Activated T-cell treated with anti-CD3 and anti-CD28 coated beads, Interleukin-2, amount 50 U/mL, for 48 hours (primary cell): ENCODE data around the gene PAN3.
"Not testable (repeated sequence)": the region's sequence is repeated elsewhere in the genome, so short reads cannot be mapped to it uniquely, and the experiment has no call there.

Source experiments
- DNase-seq, 2 experiments: peaks; one replicate each; pipeline ENCODE4 v3.0.0-alpha.2; 2020

The PAN3 gene

DNA sequence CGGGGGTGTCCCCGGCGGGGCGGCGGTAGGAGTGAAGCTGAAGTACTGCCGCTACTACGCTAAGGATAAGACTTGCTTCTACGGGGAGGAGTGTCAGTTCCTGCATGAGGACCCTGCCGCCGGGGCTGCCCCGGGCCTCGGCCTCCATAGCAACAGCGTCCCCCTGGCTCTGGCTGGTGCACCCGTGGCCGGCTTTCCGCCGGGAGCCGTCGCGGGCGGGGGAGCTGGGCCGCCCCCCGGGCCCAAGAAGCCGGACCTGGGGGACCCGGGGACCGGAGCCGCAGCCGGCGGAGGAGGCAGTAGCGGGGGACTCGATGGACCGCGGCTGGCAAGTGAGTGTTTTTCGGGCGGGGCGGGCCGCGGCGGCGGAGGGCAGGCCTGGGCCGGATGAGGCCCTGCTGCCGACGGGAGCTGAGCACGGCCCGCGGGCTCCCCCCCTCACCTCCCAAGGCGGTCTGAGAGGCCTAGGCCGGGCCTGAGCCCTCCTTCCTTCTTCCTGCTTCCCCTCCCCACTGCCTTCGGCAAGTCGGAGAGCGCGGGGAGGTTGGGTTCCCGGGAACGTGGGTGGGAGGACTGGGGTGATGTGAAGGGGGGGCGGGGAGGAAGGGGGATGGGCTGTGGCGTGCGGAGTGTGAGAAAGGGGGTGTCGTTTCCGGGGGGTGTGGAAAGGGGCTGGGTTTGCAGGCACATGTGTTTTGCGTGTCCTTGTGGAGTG is 568 bp downstream of the PAN3 start:
- DNase-seq = peak; percentile 90

- no peak for DNase-seq
Measured at GRCh38 chr13:28140433-28141125, 2.2 kb downstream of the PAN3 start.

DNA sequence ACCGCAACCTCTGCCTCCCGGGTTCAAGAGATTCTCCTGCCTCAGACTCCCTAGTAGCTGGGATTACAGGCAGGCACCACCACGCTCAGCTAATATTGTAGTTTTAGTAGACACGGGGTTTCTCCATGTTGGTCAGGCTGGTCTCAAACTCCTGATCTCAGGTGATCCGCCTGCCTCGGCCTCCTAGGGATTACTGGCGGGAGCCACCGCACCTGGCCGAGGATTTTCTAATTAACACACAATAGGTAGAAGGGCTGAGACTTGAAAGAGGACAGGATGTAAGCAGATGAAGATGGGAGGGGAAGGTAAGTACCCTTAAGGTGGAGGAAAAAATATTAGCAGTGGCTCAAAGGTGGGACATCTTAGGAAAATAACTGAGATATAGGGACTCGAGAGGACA is 3.2 kb downstream of the PAN3 start:
- DNase-seq = not testable (repeated sequence)

DNA sequence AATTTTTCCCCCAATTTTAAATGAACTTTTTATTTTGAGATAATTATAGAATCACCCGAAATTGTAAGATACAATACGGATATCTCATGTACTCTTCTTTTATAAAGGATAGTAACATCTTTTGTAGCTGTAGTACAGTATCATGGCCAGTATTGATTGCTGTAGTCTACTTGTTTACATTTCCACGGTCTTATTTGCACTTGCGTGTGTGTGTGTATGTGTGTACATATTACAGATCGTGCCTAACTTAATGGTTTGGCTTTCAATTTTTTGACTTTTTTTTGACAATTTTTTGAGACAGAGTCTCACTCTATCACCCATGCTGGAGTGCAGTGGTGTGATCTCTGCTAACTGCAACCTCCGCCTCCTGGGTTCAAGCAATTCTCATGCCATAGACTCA is 6.7 kb downstream of the PAN3 start:
- DNase-seq = no peak

DNA sequence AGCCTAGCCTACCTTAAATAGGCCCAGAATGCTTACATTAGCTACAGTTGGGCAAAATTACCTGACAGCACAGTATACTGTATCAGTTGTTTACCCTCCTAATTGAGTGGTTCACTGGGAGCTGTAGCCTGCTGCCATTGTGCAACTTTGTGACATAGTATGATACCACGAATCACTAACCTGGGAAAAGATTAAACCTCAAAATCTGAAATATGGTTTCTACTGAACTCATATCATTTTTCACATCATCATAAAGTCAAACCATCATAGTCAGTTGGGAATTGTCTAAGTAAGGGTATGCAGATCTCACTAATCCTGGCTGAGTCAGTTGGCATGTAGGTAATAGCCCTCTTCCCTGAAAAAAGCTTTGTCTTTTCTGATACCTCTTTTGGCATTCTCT is 9.2 kb downstream of the PAN3 start:
- no peak for DNase-seq

- no peak for DNase-seq
Measured at GRCh38 chr13:28159057-28159456, 20.7 kb downstream of the PAN3 start.

- no peak for DNase-seq
Measured at GRCh38 chr13:28161370-28161769, 23.0 kb downstream of the PAN3 start.

- no peak for DNase-seq
Measured at GRCh38 chr13:28163587-28163986, 25.2 kb downstream of the PAN3 start.

GRCh38 chr13:28166257-28166656 is 27.9 kb downstream of the PAN3 start:
- no peak for DNase-seq

DNA sequence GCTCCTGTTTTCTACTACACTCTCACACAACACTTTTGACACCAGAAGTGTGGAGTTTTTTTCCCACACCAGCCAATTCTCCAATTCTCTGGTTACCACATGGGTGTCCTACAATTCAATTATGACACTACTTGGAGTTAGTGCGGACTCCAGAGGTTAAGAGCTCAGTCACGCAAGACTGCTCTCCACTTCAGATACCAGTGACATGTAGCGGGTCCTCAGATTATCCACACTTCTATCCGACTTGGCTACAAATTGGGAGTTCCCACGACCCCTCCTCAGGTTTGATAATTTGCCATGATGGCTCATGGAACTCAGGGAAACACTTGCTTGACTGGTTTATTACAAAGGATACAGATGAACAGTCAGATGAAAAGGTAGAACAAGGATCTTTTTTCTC is 32.9 kb downstream of the PAN3 start:
- DNase-seq = no peak

DNA sequence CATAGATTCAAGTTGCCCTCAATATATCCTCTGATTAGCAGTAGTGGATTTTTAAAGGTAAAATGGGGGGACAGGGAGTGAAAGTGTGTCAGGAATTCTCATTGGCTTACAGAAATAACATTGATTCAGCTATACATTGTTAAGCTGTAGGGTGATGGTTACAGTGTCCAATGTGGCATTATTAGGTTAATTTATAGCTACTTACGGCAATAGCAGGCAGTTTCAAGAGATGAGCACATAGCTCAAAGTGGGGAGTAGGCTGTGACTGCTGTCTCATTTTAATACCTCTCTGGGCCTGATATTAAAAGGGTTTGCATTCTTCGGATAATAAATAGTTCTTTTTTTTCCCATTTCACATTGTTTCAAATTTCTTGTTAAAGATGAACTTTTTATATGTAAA is 34.6 kb downstream of the PAN3 start:
- DNase-seq = no peak

- DNase-seq = no peak
Measured at GRCh38 chr13:28173793-28174192, 35.4 kb downstream of the PAN3 start.

- no peak for DNase-seq
Measured at GRCh38 chr13:28177327-28177726, 39.0 kb downstream of the PAN3 start.

DNA sequence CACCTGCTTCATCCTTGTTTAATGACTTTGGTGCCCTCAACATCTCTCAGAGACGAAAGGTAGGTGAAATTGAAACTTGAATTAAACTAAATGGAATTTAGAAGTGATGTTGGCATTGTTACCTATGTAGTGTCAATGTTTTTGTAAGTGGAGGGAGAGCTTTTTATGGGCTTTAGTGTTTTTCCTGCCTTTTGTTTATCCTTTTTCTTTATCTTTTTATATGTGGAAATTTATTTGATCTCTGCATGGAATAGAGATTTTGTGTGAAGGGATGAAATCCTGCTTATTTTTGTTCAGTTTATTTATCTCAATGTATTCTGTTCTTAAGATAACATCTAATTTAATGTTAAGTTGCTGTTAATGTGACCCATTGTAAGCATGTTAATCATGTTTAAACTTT is 39.5 kb downstream of the PAN3 start:
- no peak for DNase-seq

- no peak for DNase-seq
Measured at GRCh38 chr13:28179974-28180373, 41.6 kb downstream of the PAN3 start.

- no peak for DNase-seq
Measured at GRCh38 chr13:28181413-28181812, 43.1 kb downstream of the PAN3 start.

DNA sequence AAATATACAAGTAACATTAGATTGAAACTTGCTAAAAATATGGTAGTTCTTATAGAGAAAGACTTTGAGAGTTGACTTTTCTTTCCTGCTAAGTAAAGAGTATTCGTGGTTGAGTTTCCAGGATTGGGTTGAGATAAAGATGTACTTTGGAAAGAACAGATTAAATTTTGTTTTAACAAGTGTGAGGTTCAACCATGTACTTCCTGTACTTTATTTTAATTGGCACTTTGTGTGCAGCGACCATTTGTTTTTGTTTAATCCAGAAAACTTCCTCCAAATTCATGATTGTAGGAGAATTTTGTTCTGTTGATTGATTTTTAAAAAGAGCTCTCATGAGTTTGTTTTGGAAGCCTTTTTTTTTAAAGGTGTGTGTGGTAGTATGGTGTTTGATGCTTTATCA is 46.9 kb downstream of the PAN3 start:
- no peak for DNase-seq

DNA sequence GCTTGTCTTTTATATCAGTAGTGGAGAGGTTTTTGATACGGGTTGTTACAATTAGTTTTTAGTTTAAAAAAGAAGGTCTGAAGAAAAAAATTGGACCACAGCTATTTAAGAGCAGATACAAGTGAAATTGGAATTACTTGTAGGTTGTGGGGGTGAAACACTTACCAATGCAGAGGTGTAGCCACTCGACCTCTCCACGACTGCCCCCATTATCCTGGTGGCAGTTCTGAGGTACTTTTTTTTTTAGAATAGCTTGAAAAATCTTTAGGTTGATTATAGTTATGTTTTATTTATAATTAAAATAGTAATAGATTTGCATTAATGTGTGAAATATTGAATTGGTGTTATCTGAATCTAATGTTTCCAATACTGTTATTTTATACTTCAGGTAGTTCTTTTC is 60.7 kb downstream of the PAN3 start:
- DNase-seq = no peak

DNA sequence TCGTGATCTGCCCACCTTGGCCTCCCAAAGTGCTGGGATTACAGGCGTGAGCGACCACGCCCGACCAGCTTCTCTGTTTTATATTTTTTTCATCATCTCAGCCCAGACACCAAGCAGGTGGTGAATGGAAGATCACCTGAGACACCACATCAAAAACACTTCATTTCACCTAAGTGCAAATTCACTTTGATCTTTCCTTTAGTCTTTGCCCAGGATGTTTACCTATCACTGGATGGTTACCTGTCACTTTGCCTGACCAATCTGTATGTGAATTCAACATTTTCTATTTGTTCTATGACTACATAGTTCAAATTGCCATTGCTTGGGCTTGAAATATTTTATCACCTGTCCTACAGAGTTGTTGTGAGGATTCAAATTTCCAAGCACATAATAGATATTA is 65.7 kb downstream of the PAN3 start:
- no peak for DNase-seq

DNA sequence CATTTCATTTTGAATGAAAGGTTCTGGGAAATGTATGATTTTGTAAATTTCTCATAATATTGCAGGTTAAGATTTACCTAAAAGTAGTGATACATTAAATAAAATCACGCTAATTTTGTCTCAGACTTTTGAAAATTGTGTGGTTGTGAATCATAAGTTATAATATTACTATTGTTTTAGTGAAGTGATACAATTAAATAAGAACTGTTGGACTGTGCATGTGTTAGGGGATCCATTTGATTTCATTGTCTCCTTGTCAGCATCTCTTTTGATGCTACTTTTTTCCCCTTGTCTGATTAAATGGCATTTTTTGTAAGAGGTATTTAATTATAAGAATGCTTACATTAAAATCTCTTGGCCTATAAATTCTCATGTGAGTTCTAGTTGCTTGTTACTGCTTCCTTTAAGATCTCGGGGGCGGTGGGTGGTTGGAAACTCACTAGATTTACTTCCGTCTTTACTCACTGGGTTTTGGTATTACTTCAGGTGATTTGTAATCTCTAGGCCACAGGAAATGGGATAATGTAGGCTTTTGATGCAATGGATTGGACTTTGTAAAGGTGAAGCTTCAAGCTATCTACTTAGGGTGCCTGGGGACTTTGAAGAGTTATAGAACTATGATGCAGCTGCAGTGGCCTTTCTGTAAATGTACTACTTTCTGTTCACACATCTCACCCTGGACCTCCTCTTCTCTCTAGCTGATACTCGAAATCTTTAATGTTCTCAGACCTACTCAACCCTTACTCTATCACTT is 66.5 kb downstream of the PAN3 start:
- peak; percentile 75 for DNase-seq

DNA sequence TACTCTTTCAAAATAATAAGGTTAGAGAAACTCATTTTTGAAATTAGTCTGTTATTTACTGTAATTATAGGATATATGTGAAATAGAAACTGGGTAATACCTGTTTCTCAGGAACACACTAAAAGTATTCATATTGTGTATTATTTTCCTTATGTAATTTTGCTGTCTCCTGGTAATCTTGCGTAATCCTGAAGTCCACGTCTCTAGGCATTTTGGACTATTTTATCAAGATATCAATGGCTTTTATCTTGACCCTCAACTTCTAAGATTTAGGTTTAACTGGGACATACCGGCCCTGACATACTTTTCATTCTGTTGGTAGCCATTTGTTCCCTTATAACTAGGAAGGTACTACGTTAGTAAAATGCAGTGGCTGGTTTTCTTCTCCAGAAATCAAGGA is 80.3 kb downstream of the PAN3 start:
- no peak for DNase-seq

GRCh38 chr13:28219408-28220099 is 81.2 kb downstream of the PAN3 start:
- no peak for DNase-seq

- no peak for DNase-seq
Measured at GRCh38 chr13:28220166-28220565, 81.8 kb downstream of the PAN3 start.
